Measurements from ENCODE around the gene ALS2CL. TPM values are rescaled to one million over a fixed set of nuclear protein-coding genes. Genes with fewer than 3 reads are reported as not detected.

The ALS2CL gene
- total RNA-seq, 2 experiments from 2014 or later = 5.1 TPM

DNA sequence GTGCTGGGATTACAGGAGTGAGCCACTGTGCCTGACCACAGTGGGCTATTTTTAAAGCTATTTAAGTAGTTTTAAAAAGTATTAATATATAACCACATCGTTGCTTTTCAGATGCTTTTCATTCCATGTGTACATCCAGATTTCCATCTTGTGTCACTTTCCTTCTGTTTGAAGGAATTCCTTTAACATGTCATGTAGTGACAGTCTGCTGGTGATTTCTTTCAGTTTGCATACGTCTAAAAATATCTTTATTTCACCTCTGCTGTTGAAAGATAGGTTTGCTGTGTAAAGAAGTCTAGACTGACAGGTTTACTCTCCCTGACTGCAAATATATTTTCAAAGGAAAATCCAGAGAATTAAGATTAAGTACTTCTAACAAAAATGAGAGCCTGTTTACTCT is 68.9 kb downstream of the ALS2CL start:
- Mint-ChIP-seq H3K27ac (no peak overlapping the region), H3K9me3 (no peaks in the 10 kb centered on the region), H3K4me1 (ENCODE audit: low read depth) (peaks cover 6% of the 10 kb centered on the region), H3K36me3 (ENCODE audit: low read depth) (no peaks in the 10 kb centered on the region), H3K4me3 (no peak overlapping the region), H3K27me3 (ENCODE audit: low read depth) (no peaks in the 10 kb centered on the region)
- DNase-seq = no peak
- intact Hi-C loops (cut with micrococcal nuclease) = no loop called here
- CTCF ChIA-PET = interaction anchor here (9.2 kb wide), 1 partner anchor 136 kb away, joined by 181 read pairs; no protein-coding TSS in a partner anchor

- peaks cover 5% of the 10 kb centered on the region for H3K27me3 Mint-ChIP-seq (ENCODE audit: low read depth)
- CTCF ChIA-PET = interaction anchor here (2.6 to 2.9 kb wide), 2 partner anchors 8 to 131 kb away, joined by 13 to 19 read pairs; no protein-coding TSS in a partner anchor
- H3K9me3 Mint-ChIP-seq = no peaks in the 10 kb centered on the region
- no peak overlapping the region for H3K4me3 Mint-ChIP-seq
- intact Hi-C loops (cut with micrococcal nuclease) = no loop called here
- no peak overlapping the region for H3K27ac Mint-ChIP-seq
- no peak for DNase-seq
- H3K36me3 Mint-ChIP-seq (ENCODE audit: low read depth) = no peaks in the 10 kb centered on the region
- H3K4me1 Mint-ChIP-seq (ENCODE audit: low read depth) = no peaks in the 10 kb centered on the region
Measured at GRCh38 chr3:46619845-46620778, 73.4 kb downstream of the ALS2CL start.

Other genes starting within 250 kb of the ALS2CL start
- gene LTF, start 228.8 kb downstream of the ALS2CL start, total RNA-seq = not detected
- gene RTP3, start 195.7 kb downstream of the ALS2CL start, total RNA-seq = not detected
- gene LRRC2, start 127.4 kb downstream of the ALS2CL start, total RNA-seq = not detected
- not detected for gene FAM240A, start 81.2 kb downstream of the ALS2CL start, total RNA-seq
- 1 to 10 TPM; 1.2 to 1.5 TPM for gene TMIE, start 7.7 kb upstream of the ALS2CL start, total RNA-seq
- gene PRSS50, start 24.2 kb upstream of the ALS2CL start, total RNA-seq = not detected
- gene MYL3, start 169.8 kb upstream of the ALS2CL start, total RNA-seq = not detected
- gene PTH1R, start 184.0 kb upstream of the ALS2CL start, total RNA-seq = not detected